Endodermal cell (in vitro differentiated cells): ENCODE measurements around the gene CLIP2. TPM values are rescaled to one million over a fixed set of nuclear protein-coding genes. Genes with fewer than 3 reads are reported as not detected.

Source experiments
- DNase-seq: peaks from one replicate; pipeline ENCODE4 v3.0.0-alpha.2; 2017
- H3K27ac ChIP-seq: 2 replicates; pipeline ENCODE4 v1.5.1; 2013; ENCODE audit warnings: mild to moderate bottlenecking, low read depth, low read length, moderate library complexity
- H3K27me3 ChIP-seq: 2 replicates; pipeline ENCODE4 v1.6.1; 2013; ENCODE audit warnings: mild to moderate bottlenecking, low read length, moderate library complexity; ENCODE audit not compliant: insufficient read depth, control insufficient read depth, poor library complexity, severe bottlenecking
- H3K36me3 ChIP-seq: 2 replicates; pipeline ENCODE4 v1.7.0; 2013; ENCODE audit warnings: mild to moderate bottlenecking, low read length, moderate library complexity; ENCODE audit not compliant: control insufficient read depth, insufficient read depth
- H3K4me1 ChIP-seq: one replicate; pipeline ENCODE4 v1.7.0; 2013; ENCODE audit warnings: low read length; ENCODE audit not compliant: control insufficient read depth, insufficient read depth
- H3K4me3 ChIP-seq: 2 replicates; pipeline ENCODE4 v1.5.1; 2013; ENCODE audit warnings: mild to moderate bottlenecking, low read length, moderate library complexity
- H3K9ac ChIP-seq: 2 replicates; pipeline ENCODE4 v1.6.1; 2013; ENCODE audit warnings: mild to moderate bottlenecking, low read length, moderate library complexity; ENCODE audit not compliant: poor library complexity, severe bottlenecking; ENCODE audit errors: extremely low read depth
- H3K9me3 ChIP-seq: 2 replicates; pipeline ENCODE4 v1.6.1; 2013; ENCODE audit warnings: mild to moderate bottlenecking, low read length, moderate library complexity; ENCODE audit not compliant: control insufficient read depth
- H3K27ac Mint-ChIP-seq: 2 replicates; pipeline ENCODE4 v1.8.0; 2020; ENCODE audit warnings: mixed read lengths
- H3K27me3 Mint-ChIP-seq: 2 replicates; pipeline ENCODE4 v1.8.0; 2021; ENCODE audit warnings: mild to moderate bottlenecking, mixed read lengths; ENCODE audit not compliant: insufficient read depth
- H3K36me3 Mint-ChIP-seq: 2 replicates; pipeline ENCODE4 v1.8.0; 2020; ENCODE audit warnings: low read depth, mixed read lengths
- H3K4me1 Mint-ChIP-seq: 2 replicates; pipeline ENCODE4 v1.8.0; 2020; ENCODE audit warnings: mixed read lengths
- H3K4me3 Mint-ChIP-seq: 2 replicates; pipeline ENCODE4 v1.8.0; 2020; ENCODE audit warnings: mild to moderate bottlenecking, moderate library complexity, mixed read lengths
- H3K9me3 Mint-ChIP-seq: 2 replicates; pipeline ENCODE4 v1.8.0; 2020; ENCODE audit warnings: mild to moderate bottlenecking, mixed read lengths
- WGBS, 2 experiments: methylation state at CpG; one replicate each; pipeline versions ENCODE4 v1.1.5 to v1.1.7; 2013; ENCODE audit warnings: missing lambda C conversion rate in 2 of 2, mixed read lengths in 1 of 2; ENCODE audit not compliant: insufficient coverage in 1 of 2, insufficient read length in 1 of 2; 5-methylcytosine and 5-hydroxymethylcytosine counted together
- total RNA-seq, 2 donors: library from RNA; stranded (reverse); fragmentation: NEBNext Ultra II Directional in 1 of 2; extraction: Animal tissue kit (Norgen Biotek cat#: 25700) in 1 of 2; gene quantifications; 2 replicates in 1 of 2; 3 replicates in 1 of 2; pipeline ENCODE4 v1.2.1, GENCODE V29; 2021
- TF ChIP-seq, protein P1 (sequence below): fragments of 200-600 bp; sonication (generic); conservative IDR thresholded peaks from 2 replicates; pipeline ENCODE4 v1.5.0; 2021; ENCODE audit warnings: antibody characterized with exemption, mild to moderate bottlenecking

Gene CLIP2
- total RNA-seq, 2 donors from 2014 or later = 44.3 to 57.2 TPM

DNA sequence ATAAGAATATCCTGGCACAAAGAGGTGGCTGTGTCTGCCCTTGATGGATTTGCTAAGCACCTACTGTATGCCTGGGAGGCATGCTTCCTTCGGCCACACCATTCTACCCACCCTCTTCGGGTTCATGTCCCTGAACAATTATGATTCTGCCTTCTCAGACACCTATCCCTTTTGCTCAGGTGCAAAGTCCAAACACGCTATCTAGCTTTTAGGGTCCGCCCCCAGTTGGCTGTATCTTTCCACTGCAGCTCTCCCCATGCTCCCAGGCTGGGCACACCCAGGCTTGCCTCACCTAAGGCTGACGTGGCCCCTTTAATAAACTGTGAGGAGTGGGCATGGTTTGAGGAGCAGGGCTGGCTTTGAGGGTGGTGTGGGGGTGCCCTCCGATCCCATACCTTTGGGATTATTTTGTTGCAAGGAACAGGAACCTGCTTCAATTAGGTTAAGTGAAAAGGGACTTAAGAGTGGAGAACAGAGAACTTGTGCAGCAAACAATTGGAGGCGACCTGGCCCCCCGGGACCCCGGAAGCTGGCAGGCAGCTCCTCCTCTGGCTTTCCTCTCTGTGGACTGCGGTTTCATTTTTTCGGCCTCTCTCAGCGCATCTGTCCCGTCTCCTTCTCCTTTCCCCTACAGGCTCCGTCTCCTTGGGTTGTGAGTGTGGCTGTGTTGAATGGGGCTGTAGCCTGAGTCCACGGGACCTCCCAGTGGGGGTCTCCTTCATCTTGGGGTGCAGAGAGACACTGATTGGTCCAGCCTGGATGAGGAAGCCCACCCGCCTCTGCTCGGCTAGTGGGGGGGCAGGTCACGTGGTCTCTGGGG lies 3.8 kb downstream of the CLIP2 start:
- TF ChIP-seq, protein P1, sequence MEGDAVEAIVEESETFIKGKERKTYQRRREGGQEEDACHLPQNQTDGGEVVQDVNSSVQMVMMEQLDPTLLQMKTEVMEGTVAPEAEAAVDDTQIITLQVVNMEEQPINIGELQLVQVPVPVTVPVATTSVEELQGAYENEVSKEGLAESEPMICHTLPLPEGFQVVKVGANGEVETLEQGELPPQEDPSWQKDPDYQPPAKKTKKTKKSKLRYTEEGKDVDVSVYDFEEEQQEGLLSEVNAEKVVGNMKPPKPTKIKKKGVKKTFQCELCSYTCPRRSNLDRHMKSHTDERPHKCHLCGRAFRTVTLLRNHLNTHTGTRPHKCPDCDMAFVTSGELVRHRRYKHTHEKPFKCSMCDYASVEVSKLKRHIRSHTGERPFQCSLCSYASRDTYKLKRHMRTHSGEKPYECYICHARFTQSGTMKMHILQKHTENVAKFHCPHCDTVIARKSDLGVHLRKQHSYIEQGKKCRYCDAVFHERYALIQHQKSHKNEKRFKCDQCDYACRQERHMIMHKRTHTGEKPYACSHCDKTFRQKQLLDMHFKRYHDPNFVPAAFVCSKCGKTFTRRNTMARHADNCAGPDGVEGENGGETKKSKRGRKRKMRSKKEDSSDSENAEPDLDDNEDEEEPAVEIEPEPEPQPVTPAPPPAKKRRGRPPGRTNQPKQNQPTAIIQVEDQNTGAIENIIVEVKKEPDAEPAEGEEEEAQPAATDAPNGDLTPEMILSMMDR = no peak
- Histone ChIP-seq H3K9ac (no peak overlapping the region), H3K36me3 (peaks cover 8% of the 10 kb centered on the region), H3K27me3 (no peaks in the 10 kb centered on the region), H3K4me1 (peaks cover 14% of the 10 kb centered on the region), H3K9me3 (no peaks in the 10 kb centered on the region), H3K27ac (no peak overlapping the region), H3K4me3 (peak overlapping the region; percentile 18)
- DNase-seq = peak; percentile 49
- Mint-ChIP-seq H3K36me3 (peaks cover 22% of the 10 kb centered on the region), H3K4me3 (no peak overlapping the region), H3K4me1 (peaks cover 41% of the 10 kb centered on the region), H3K27me3 (no peaks in the 10 kb centered on the region), H3K27ac (peak overlapping the region; percentile 52), H3K9me3 (peaks cover 2% of the 10 kb centered on the region)
- 90 to 91% methylated on average over 5 to 18 of the region's 18 CpGs for WGBS, 2 experiments

DNA sequence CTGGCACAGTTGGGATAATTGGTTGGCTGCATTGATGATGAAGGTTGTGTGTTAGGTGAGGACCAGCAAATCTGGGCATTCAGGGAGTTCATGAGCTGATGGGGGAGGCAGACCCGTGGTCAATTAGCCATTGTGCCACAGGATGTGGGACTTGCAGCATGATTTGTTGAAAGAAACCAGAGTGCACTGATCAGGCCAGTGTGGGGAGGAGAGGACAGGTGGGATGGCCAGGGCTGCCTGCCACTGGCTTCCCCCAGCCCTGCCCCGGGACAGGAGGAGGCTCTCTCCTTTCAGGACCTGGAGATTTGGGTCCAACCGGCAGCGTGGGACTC lies 4.3 kb downstream of the CLIP2 start:
- Mint-ChIP-seq H3K27me3 (no peaks in the 10 kb centered on the region), H3K36me3 (peaks cover 22% of the 10 kb centered on the region), H3K9me3 (peaks cover 2% of the 10 kb centered on the region), H3K27ac (peak overlapping the region; percentile 52), H3K4me3 (no peak overlapping the region), H3K4me1 (peaks cover 36% of the 10 kb centered on the region)
- peaks cover 8% of the 10 kb centered on the region for H3K36me3 ChIP-seq
- H3K4me3 ChIP-seq = no peak overlapping the region
- WGBS, 2 experiments = 71 to 94% methylated on average over 1 to 4 of the region's 4 CpGs
- no peak overlapping the region for H3K27ac ChIP-seq
- no peaks in the 10 kb centered on the region for H3K9me3 ChIP-seq
- TF ChIP-seq, protein P1 = no peak
- no peaks in the 10 kb centered on the region for H3K27me3 ChIP-seq
- H3K9ac ChIP-seq = no peak overlapping the region
- DNase-seq = no peak
- peaks cover 9% of the 10 kb centered on the region for H3K4me1 ChIP-seq

DNA sequence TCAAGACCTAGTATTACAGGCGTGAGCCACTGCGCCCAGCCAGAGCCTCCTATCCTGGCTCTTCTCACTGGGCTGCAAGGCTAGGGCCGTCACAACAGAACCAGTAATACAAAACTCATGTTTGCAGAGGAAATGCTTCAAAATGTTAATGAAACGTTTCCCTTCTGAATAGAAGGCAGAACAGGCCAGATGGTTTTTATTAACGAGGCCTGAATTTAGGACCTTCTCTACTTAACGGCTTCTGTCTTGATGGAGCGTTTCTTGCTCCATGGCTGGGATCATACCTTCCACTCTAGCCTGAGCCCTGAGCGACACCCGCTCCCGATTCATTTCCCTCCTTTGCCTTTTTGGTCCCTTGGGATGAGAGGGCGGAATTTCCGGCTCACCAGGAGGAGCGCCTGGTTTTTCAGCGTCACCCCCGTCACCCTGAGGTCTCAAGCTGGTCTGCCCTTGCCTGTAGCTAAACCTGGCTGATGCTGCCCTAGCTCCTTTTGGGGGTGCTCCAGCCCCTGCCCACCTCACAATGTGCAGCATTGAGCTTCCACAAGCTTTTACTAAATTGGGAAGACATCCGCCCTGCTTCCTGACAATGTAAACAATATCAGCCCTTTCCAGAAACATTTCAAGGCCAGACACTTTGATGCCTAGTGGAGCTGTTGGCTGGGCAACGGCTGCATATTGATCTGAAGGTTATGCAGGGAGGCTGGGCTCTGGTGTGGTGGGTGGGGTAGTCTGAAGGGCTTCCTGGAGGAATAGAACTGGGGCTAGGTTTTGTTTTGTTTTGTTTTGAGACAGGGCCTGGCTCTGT lies 5.2 kb downstream of the CLIP2 start:
- no peak overlapping the region for H3K4me3 ChIP-seq
- peaks cover 32% of the 10 kb centered on the region for H3K4me1 Mint-ChIP-seq
- no peaks in the 10 kb centered on the region for H3K9me3 ChIP-seq
- H3K27ac ChIP-seq = peak overlapping the region; percentile 76
- no peaks in the 10 kb centered on the region for H3K27me3 ChIP-seq
- H3K4me3 Mint-ChIP-seq = no peak overlapping the region
- peaks cover 8% of the 10 kb centered on the region for H3K36me3 ChIP-seq
- DNase-seq = peak; percentile 58
- H3K4me1 ChIP-seq = peaks cover 4% of the 10 kb centered on the region
- no peak overlapping the region for H3K9ac ChIP-seq
- TF ChIP-seq, protein P1 = no peak
- H3K9me3 Mint-ChIP-seq = peaks cover 2% of the 10 kb centered on the region
- no peaks in the 10 kb centered on the region for H3K27me3 Mint-ChIP-seq
- H3K36me3 Mint-ChIP-seq = peaks cover 22% of the 10 kb centered on the region
- WGBS, 2 experiments = 79 to 86% methylated on average over 15 to 17 of the region's 17 CpGs
- no peak overlapping the region for H3K27ac Mint-ChIP-seq
